HT-29 (cell line): ENCODE results near the gene CUX1. TPM values are rescaled to one million over a fixed set of nuclear protein-coding genes. Genes with fewer than 3 reads are reported as not detected.
"Not testable (repeated sequence)": the region's sequence is repeated elsewhere in the genome, so short reads cannot be mapped to it uniquely, and the experiment has no call there.

ENCODE experiments used
- DNase-seq: peaks from one replicate; pipeline ENCODE4 v3.0.0-alpha.2; 2015; ENCODE audit warnings: low spot score
- small RNA-seq: library from RNA; depleted of rRNA; stranded (forward); fragments of <200 nt; gene quantifications from one replicate; pipeline ENCODE3, GENCODE V24; 2014
- total RNA-seq: library from RNA; depleted of rRNA; stranded (reverse); fragments of >200 nt; shearing (Covaris generic); gene quantifications from 2 replicates; pipeline ENCODE4 v1.2.3, GENCODE V29; 2014; rRNA removed

The CUX1 gene
- total RNA-seq, 1 experiment from 2014 or later = 48.3 TPM

DNA sequence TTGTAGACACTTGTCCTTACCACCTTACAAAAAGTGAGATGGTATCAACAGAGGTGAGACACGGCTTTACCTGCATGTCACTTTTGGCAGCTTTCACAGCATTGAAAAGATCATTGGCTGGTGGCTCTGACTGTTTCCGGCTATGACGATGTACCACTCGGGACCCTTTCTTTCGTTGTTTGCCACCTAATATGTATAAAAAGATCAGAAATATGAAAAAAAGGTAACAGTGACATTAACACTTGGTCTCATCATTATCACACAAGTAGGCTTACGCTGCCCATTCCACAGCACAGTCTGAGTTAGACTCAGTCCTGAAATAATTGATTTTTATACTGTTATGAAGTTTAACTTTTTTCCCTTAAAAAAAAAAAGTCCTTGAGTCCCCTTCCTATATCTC lies 509.8 kb downstream of the CUX1 start:
- DNase-seq = not testable (repeated sequence)

DNA sequence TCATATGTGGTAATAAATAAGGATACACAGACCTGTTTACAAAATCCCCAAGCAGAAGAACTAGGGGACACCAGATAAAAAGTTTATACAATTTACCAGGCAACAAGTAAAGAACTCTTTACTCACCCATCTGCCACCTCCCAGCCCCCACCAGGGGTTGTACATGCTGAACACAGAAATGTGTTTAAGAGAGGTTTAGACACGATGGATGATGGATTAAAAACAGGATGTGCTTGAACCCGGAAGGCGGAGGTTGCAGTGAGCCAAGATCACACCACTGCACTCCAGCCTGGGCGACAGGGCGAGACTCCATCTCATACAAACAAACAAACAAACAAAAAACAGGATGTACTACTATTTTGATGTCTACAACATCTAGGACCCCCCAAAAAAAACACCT lies 511.4 kb downstream of the CUX1 start:
- DNase-seq = not testable (repeated sequence)

DNA sequence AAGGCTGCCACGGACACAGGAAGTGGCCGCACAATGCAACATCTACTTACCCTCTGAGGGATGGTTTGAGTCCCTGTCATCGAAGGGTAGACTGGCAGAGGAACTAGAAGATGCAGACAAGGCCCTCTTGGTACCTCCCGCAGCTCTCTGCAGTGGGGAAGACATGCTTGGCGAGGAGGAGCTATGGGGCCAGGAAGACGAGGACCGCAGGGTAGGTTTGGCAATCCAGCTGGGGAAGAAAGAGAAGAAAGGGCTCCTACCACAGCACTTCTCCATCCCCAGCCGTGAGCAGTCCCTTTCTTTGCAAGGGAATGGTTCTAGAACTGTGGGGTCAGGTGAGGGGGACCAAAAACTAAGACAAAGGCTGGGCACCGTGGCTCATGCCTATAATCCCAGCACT lies 511.9 kb downstream of the CUX1 start:
- not testable (repeated sequence) for DNase-seq

DNA sequence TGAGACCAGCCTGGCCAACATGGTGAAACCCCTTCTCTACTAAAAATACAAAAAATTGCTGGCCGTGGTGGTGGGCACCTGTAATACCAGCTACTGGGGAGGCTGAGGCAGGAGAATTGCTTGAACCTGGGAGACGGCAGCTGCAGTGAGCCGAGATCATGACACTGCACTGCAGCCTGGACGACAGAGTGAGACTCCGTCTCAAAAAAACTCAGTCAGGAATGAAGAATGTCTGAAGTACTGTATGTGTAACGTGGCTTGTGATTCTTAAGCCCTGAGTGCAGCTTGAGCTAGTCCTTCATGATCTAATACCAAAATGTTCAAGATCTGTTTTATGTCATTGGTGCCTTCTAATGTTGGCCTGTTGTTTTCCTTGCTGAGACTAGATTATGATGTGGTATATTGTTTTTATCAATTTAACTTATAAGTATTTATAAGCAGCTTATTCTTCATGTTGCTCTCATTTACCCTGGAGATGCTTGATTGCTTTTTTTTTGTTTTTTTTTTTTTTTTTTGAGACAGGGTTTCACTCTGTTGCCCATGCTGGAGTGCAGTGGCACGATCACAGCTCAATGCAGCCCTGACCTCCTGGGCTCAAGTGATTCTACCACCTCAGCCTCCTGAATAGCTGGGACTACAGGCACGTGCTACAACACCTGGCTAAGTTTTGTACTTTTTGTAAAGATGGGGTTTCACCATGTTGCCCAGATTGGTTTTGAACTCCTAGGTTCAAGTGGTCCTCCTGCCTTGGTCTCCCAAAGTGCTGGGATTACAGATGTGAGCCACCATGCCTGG lies 513.4 kb downstream of the CUX1 start:
- not testable (repeated sequence) for DNase-seq

Small RNAs within 50 kb of the gene (small RNA-seq; reads per million reads assigned to genes)
- gene AC005086.2 (not detected), gene AC005086.3 (not detected), gene AC005086.4 (not detected), gene AC005088.1 (not detected), gene MIR4285 (not detected), gene RF00554 (not detected)

Other genes with a start within 250 kb of the CUX1 start
- not detected in 2 replicates for gene MYL10, start 188.3 kb upstream of the CUX1 start, total RNA-seq